ENCODE data around the gene MYOCD. TPM values are rescaled to one million over a fixed set of nuclear protein-coding genes. Genes with fewer than 3 reads are reported as not detected.

The MYOCD gene
- total RNA-seq, 2 donors from 2014 or later = 7.5 to 11.8 TPM

DNA sequence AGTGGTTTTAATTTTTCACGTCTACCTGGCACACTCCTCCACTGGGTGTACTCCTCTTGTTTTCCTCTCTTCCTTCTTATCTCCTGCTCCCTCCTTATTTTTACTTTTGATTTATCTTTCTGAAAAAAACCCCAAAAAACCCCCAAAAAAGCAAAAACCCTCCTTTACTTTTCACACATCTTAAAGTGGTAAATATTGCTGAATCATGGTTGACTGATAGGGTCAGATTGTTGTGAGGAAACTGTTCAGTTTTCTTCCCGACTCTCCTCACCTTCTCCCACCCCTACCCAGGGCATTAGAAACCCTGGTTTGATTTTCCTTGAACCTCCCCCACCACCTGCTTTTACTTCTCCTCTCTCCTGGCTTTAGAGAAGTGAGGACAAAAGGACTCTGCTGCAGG lies 149.0 kb downstream of the MYOCD start:
- H3K4me3 Mint-ChIP-seq = no peak overlapping the region
- Histone ChIP-seq H3K9me3 (ENCODE audit: control insufficient read depth, low read length) (peaks cover 6% of the 10 kb centered on the region), H3K4me3 (ENCODE audit: low read length) (no peak overlapping the region), H3K4me1 (ENCODE audit: control insufficient read depth, insufficient read depth, low read length) (no peaks in the 10 kb centered on the region), H3K27ac (ENCODE audit: low read depth, low read length) (no peak overlapping the region), H3K36me3 (ENCODE audit: control insufficient read depth, insufficient read depth, low read length) (no peaks in the 10 kb centered on the region), H3K9ac (ENCODE audit: extremely low read depth, low read length, poor library complexity, severe bottlenecking) (no peak overlapping the region), H3K27me3 (ENCODE audit: control insufficient read depth, insufficient read depth, low read length, poor library complexity, severe bottlenecking) (no peaks in the 10 kb centered on the region)
- no peak for DNase-seq
- H3K4me1 Mint-ChIP-seq = no peaks in the 10 kb centered on the region
- WGBS, 2 experiments (ENCODE audit: insufficient coverage in 1 of 2, insufficient read length in 1 of 2) = 79 to 100% methylated on average over 1 to 2 of the region's 2 CpGs
- H3K36me3 Mint-ChIP-seq (ENCODE audit: low read depth) = peaks cover 2% of the 10 kb centered on the region
- no peak overlapping the region for H3K27ac Mint-ChIP-seq
- TF ChIP-seq, protein P1, sequence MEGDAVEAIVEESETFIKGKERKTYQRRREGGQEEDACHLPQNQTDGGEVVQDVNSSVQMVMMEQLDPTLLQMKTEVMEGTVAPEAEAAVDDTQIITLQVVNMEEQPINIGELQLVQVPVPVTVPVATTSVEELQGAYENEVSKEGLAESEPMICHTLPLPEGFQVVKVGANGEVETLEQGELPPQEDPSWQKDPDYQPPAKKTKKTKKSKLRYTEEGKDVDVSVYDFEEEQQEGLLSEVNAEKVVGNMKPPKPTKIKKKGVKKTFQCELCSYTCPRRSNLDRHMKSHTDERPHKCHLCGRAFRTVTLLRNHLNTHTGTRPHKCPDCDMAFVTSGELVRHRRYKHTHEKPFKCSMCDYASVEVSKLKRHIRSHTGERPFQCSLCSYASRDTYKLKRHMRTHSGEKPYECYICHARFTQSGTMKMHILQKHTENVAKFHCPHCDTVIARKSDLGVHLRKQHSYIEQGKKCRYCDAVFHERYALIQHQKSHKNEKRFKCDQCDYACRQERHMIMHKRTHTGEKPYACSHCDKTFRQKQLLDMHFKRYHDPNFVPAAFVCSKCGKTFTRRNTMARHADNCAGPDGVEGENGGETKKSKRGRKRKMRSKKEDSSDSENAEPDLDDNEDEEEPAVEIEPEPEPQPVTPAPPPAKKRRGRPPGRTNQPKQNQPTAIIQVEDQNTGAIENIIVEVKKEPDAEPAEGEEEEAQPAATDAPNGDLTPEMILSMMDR (conservative IDR thresholded peaks at IDR 0.05) = no peak
- peaks cover 7% of the 10 kb centered on the region for H3K9me3 Mint-ChIP-seq
- H3K27me3 Mint-ChIP-seq (ENCODE audit: insufficient read depth) = no peaks in the 10 kb centered on the region

DNA sequence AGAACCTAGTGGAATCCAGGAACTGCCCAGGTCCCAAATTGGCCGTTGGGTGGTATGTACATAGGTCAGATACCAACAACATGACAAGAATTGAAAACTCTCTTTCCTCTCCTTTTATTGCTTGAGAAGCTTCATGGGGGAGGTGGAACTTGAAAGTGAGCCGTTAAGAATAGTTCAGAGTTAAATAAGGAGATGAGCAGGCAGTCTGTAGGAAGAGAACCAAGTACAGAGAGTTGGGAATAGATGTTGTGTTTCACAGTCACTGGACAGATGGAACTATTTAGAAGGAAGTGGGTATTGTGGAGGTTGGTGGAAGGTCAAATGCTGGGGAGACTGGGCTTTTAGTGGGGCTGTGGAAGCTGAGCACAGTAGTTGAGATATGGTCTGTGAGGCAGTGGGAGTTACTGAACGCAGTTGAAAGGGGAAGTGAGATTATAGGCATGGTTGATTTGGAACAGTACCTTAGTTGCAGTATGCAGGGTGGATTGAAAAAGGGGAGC lies 150.0 kb downstream of the MYOCD start:
- no peaks in the 10 kb centered on the region for H3K27me3 ChIP-seq (ENCODE audit: control insufficient read depth, insufficient read depth, low read length, poor library complexity, severe bottlenecking)
- H3K27me3 Mint-ChIP-seq (ENCODE audit: insufficient read depth) = no peaks in the 10 kb centered on the region
- 88 to 100% methylated on average over 1 to 3 of the region's 3 CpGs for WGBS, 2 experiments (ENCODE audit: insufficient coverage in 1 of 2, insufficient read length in 1 of 2)
- H3K4me1 ChIP-seq (ENCODE audit: control insufficient read depth, insufficient read depth, low read length) = no peaks in the 10 kb centered on the region
- no peak overlapping the region for H3K4me3 Mint-ChIP-seq
- TF ChIP-seq, protein P1 (conservative IDR thresholded peaks at IDR 0.05) = no peak
- H3K4me1 Mint-ChIP-seq = no peaks in the 10 kb centered on the region
- H3K36me3 ChIP-seq (ENCODE audit: control insufficient read depth, insufficient read depth, low read length) = no peaks in the 10 kb centered on the region
- H3K36me3 Mint-ChIP-seq (ENCODE audit: low read depth) = no peaks in the 10 kb centered on the region
- DNase-seq = no peak
- H3K27ac ChIP-seq (ENCODE audit: low read depth, low read length) = no peak overlapping the region
- H3K9me3 Mint-ChIP-seq = no peaks in the 10 kb centered on the region
- no peak overlapping the region for H3K9ac ChIP-seq (ENCODE audit: extremely low read depth, low read length, poor library complexity, severe bottlenecking)
- H3K27ac Mint-ChIP-seq = no peak overlapping the region
- H3K9me3 ChIP-seq (ENCODE audit: control insufficient read depth, low read length) = peaks cover 6% of the 10 kb centered on the region
- no peak overlapping the region for H3K4me3 ChIP-seq (ENCODE audit: low read length)

Other genes with a start within 250 kb of the MYOCD start
- gene ARHGAP44, start 123.6 kb downstream of the MYOCD start, total RNA-seq = 10 to 100 TPM; 14.2 to 21.9 TPM

All from endodermal cell (in vitro differentiated cells).